NCI-H2171 treated with DMSO at 0.1 percent for 48 hours (cell line): ENCODE data around the gene SKP2.
"Not testable (repeated sequence)": the region's sequence is repeated elsewhere in the genome, so short reads cannot be mapped to it uniquely, and the experiment has no call there.

Source experiments
- DNase-seq: peaks from one replicate; lab custom pipeline; 2025; lab: John Stamatoyannopoulos, UW

SKP2 gene

GRCh38 chr5:36151434-36152323, at the start of gene SKP2, which contains the start of gene LMBRD2:
Gene SKP2 (plus strand): TSS chr5:36152111. CDS start chr5:36152263, 152 bp downstream.
Gene LMBRD2 (minus strand): TSS chr5:36151887. CDS start chr5:36143349, 8,538 bp downstream.
- peak; percentile 99 for DNase-seq

GRCh38 chr5:36105819-36106218, 46.1 kb upstream of the SKP2 start:
- DNase-seq = no peak

DNA sequence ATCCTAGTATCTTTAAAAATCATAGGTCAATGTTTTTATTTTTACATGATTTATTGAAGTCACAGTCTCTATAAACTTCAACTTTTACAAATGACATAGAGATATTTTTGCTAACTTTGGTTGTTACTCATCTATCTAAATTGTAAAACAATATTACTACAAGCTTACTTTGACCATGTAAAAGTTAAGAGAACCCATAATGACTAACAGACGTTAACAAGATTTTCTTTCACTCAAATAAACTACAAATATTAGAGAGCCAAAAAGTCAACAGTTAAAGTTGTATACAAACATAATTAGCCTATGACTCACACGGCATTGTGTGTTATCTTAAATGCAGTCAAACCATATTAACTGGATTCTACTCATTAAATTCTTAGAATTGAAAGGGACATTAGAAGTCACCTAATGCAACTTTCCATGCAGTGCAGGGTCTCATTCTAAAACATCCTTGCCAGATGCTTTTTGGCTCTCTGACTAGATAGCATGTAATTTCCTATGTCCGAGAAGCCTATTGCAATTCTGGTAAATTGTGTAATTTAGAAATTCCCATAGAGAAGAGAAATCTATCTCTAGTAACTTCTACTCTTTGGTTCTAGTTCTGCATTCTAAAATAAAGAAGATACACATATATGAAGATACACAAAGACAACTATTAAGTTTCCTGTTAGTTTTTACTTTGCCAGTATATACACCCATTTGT, 43.0 kb upstream of the SKP2 start:
- no peak for DNase-seq

DNA sequence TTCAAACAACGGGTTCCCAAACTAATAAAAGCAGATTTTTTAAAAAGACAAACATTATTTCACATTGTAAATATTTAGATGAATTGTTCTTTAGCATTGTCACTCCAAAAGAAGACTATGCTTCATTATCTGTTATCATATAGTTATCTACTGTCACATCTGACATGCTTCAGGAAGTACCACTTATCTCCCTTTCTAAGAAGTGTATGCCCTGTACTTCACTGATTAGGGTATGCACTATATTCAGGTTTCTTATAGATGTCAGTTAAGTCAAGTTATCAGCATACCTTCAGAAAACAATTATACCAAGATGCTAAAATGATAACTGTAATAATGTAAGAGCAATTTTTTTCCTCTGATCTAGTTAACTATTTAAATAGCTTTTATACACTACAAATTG, 40.7 kb upstream of the SKP2 start:
- no peak for DNase-seq

- no peak for DNase-seq
These were observed 26.0 kb upstream of the SKP2 start for GRCh38 chr5:36125868-36126267.

- DNase-seq = no peak
These were observed 23.1 kb upstream of the SKP2 start for GRCh38 chr5:36128795-36129194.

DNA sequence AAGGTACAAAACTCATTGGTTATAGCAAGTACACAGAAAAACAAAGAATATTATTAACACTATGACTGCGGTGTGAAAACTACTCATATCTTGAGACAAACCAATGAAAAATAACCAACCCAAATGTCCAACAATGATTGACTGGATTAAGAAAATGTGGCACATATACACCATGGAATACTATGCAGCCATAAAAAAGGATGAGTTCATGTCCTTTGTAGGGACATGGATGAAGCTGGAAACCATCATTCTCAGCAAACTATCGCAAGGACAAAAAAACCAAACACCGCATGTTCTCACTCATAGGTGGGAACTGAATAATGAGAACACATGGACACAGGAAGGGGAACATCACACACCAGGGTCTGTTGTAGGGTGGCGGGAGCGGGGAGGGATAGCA, 22.2 kb upstream of the SKP2 start:
- DNase-seq = not testable (repeated sequence)

DNA sequence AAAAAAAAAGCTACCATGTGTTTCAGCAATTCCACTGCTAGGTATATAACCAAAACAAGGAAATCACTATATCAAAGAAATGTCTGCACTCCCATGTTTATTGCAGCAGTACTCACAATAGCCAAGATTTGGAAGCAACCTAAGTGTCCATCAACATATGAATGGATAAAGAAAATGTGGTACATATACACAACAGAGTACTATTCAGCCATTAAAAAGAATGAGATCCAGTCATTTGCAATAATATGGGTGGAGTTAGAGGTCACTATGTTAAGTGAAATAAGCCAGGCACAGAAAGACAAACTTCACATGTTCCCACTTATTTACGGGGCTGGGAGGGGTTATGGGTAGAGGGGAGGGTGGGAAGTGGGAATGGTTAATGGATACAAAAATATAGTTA, 18.9 kb upstream of the SKP2 start:
- DNase-seq = not testable (repeated sequence)

GRCh38 chr5:36135988-36136387, 15.9 kb upstream of the SKP2 start:
- DNase-seq = no peak

DNA sequence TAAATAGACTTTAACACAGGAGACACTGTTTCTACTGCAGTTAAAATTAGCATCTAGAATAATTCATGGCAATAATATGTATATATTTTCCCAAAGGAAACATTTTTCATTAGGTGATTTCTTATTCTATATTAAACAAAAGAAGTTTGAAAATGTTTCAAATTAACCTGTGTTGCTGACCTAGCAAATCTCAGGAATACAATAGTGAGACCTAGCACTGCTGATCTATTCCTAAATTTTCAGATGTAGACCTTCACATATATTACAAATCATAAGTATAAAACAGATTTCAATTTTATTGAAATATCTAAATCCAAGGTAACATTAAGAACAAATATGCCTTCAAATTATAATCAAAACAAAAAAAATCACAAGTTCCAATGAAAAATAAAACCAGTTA, 15.3 kb upstream of the SKP2 start:
- DNase-seq = no peak

DNA sequence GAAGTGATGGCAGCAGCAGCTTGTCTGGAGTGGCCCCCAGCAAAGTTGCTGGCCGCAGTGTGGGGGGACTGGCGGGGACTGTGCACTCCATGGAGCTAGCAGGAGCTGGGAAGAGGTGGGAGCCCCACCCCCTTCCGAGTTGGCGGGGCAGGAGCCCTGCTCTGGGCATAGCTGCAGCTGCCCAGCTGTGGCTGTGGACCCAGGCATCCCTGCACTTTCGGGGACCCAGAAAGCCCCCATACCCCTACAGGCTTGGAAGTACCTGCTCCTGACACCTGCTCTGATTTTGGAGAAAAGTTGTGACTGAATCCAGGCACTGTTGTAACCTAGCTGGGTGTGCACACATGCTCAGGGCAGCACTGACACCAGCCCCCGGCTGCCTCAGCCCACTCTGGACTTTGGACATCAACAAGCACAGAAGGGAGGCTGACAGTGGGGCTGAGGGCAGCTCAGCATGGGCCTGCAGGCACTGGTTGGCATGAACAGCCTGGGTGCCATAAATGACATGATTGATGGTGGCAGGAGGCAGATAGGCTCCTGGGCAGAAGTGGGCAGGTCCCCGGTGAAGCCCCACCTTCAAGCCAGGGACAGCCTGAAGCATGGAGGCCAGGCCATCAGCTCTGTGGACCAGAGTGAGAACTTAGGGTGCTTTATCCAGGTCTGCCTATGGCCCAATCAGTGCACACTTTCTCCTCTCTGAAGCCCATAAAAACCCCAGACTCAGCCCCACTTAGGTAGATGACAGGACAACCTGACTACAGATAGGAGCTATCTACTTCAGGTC, 12.8 kb upstream of the SKP2 start:
- DNase-seq = no peak

- no peak for DNase-seq
These were observed 6.6 kb upstream of the SKP2 start for GRCh38 chr5:36145311-36145710.

DNA sequence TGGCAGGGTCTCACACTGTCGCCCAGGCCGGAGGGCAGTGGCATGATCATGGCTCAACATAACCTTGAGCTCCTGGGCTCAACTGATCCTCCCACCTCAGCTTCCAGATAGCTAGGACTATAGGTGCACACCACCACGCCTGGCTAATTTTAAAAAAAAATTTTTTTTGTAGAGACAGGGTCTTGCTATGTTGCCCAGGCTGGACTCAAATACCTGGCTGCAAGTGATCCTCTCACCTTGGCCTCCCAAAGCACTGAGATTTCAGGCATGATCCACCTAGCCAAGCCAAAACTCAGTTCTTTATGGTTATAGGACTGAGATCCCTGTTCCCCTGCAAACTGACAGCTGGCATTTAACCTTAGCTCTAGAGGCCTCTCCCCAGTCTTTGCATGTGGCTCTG, 5.5 kb upstream of the SKP2 start:
- DNase-seq = no peak

GRCh38 chr5:36147681-36148080, 4.2 kb upstream of the SKP2 start:
- DNase-seq = no peak

- DNase-seq = peak; percentile 80
These were observed 1.1 kb upstream of the SKP2 start for GRCh38 chr5:36150676-36151433.

GRCh38 chr5:36152324-36153297, 700 bp downstream of the SKP2 start:
- DNase-seq = no peak

DNA sequence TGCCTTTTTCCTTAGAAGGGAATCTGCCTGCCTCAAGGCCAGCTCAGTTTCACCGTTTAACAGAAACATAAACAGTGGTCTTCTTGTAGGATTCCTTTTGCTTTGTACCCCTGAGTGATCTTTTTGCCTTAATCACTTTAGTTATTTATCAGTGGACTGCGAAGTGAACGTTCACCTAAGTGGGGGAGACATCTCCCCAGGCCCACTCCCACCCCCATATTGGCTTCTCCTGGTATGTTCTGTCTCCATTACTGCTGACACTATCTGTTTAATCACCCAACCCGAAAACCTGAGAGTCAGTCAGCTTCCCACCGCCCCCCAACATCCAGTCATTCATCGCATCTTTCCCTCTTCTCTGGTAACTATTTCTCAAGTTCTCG, 1.4 kb downstream of the SKP2 start:
- DNase-seq = no peak

DNA sequence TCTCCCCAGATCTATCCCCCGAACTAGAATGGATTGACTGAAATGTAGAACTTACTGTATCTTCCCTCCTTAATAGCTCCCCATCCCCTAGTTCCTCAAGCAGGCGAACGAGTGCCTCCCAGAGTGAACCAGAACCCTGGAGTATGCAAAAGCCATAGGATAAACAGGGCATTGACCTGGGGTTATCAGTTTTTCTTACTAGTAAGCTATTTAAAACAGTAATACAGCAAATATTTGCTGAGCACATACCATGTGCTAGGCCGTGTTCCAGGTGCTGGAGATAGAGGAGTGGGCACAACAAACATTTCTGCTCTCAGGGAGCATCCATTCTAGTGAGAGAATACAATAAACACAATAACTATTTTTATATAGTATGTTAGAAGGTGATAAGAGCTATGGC, 1.8 kb downstream of the SKP2 start:
- no peak for DNase-seq

DNA sequence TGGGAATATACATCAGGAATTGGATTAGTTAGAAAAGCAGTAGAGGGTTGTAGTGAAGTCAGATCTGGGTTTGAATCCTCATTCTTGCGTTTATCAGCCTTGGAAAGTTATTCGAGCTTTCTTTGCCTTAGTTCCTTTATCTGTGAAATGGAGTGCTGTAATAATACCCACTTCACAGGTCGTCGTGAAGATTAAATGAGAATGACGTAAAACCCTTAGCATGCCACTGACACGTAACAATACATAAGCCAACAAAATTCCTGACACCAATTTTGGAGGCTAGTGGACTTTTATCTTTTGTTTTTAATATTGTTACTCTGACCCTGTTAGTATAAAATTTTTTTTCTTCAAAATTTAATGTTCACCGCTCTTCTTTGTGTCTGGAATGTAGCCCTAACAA, 3.4 kb downstream of the SKP2 start:
- no peak for DNase-seq

GRCh38 chr5:36156121-36156601, 4.2 kb downstream of the SKP2 start:
- peak; percentile 98 for DNase-seq
